Muscle of arm (tissue), 12 donors: ENCODE measurements around the gene PPDPF. TPM values are rescaled to one million over a fixed set of nuclear protein-coding genes. Genes with fewer than 3 reads are reported as not detected.
"Not testable (repeated sequence)": the region's sequence is repeated elsewhere in the genome, so short reads cannot be mapped to it uniquely, and the experiment has no call there.

Experiments used
- DNase-seq: peaks from one replicate; pipeline ENCODE4 v3.0.0-alpha.2; 2013
- polyA plus RNA-seq, 12 donors: library from polyadenylated mRNA; unstranded; fragments of 120-200 nt; gene quantifications; one replicate each; pipeline ENCODE4 v1.2.1, GENCODE V29; 2013; ENCODE audit not compliant: insufficient read length in 12 of 12

PPDPF gene
- polyA plus RNA-seq, 12 donors, result 125 to 1,559 (median 193) TPM

DNA sequence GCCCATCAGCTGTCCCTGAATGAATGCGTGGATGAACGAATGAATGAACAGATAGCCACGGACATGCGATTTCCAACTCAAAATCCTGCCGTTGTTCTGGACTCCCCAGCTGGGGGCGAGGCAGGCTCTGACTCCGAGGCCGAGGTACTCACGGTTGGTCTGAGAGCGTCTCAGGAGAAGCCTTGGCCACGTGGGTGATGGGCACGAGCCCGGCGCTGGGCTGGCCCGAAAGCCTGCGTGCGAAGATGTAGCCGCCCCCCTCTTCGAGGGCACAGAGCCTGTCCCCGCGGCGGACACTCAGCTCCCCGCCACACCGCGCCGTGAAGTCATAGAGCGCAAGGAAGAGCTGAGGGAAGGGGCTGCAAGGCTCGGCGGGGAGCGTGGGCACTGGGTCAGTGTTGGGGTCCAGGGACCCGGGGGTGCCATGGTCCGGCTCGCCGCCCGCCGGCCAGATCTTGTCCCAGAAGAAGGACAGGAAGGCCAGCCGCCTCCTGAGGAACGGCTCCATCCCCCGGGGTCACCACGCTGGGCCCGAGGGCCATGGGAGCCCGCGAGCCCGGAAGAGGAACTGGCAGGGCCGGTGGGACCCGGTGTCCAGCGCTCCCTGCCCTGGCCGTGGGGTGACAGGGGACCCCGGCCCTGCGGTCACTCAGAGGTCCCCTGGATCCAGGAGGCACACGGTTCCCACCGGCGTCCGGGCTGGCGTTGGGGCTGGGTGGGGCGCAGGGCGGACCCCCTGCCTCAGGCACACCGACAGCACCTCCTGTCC is 26.6 kb downstream of the PPDPF start:
- no peak for DNase-seq

DNA sequence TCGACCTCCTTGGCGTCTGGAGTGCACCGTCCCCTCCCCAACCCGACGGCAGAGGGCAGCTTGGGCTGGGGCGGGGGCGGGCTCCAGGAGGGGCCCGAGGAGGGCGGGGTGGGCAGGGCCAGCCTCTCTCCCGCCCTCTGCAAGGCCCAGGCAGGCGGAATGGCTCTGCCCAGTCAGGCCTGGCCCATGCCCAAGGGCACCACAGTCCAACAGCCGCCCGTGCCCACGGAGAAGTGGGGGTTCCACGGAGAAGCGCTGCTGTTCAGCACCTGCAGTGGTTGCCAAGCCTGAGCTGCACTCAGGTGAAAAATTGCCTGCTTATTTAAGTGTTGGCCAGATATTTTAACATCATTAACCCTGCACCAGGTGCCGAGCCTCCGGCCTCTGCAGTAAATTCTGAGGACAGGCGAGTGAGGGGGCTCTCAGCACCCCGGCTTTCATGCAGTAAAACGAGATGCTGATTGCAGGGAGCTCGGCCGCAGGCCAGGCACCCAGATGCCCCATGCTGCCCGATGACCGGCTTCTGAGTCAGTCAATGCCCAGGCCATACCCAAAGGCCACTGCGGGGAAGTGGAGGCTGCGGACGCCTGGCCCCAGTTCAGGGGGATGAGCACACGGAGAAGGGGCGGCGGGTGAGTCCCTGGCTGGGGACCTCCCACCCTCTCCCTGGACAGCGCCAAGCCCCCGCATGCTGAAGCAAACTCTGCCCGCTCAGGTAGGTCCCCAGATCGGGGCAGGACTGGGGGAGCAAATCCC is 27.3 kb downstream of the PPDPF start, which contains the start of gene SRMS:
Gene SRMS, minus strand, starts transcription at position 25 of the 756 bp plus-strand sequence. CDS start 286 bp downstream, outside the sequence.
- DNase-seq, result no peak

DNA sequence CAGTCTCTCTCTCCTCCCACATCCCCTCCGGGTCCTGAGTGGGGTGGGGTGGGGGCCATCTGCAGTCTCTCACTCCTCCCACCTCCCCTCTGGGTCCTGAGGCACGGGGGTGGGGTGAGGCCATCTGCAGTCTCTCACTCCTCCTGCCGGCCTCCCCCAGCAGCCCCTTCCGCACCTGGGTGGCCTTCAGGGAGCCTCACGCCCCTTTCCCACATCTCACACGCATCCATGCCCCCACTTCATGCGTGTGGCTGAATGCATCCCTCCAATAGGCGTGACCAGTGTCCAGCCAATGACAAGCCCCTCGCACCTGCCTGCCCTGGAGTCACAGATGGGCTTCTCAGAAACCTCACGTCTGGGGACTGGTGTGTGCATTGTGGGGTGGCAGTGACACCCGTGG is 28.0 kb downstream of the PPDPF start:
- no peak for DNase-seq

DNA sequence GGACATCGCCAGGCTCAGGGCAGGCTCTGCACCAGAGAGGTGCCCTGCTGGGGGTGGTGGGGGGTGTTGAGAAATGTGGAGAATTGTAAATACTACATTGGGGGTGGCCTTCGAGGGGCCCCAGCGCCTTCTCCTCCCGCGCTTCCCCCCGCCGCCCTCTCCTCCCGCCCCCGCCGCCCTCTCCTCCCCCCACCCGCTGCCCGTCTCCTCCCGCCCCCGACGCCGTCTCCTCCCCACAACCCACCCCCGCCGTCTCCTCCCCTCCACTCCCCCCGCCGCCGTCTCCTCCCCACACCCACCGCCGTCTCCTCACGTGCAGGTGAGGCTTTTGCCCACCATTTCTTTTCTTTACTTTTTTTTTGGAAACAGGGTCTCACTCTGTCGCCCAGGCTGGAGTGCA is 28.5 kb downstream of the PPDPF start:
- no peak for DNase-seq

DNA sequence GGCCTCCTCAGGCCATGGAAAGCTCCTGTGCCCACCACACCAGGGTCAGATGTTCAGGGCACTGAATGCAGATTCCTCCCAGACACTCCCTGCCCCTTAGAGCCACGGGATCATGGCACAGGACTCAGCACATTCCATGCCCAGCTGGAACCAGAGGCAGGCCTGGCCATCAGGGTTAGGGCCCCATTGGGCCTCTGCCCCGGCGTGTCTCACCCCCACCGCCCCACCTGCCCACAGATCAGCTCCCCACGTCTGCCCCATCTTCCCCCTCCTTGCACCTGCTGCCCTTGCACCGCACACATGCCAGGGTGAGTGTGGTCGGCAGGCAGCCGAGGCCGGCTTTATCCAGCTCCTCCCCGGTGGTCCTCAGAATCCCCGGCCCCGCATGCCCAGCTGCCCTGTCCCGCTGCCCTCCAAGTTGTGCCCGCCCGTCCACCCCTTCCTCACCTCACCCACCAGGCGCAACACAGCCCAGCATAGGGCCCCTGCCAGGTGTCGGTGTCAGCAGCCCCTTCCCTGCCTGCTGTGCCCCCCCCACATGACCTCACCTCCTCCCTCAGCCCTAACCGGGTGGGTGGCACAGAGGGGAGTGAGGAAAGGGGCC is 29.2 kb downstream of the PPDPF start:
- no peak for DNase-seq

DNA sequence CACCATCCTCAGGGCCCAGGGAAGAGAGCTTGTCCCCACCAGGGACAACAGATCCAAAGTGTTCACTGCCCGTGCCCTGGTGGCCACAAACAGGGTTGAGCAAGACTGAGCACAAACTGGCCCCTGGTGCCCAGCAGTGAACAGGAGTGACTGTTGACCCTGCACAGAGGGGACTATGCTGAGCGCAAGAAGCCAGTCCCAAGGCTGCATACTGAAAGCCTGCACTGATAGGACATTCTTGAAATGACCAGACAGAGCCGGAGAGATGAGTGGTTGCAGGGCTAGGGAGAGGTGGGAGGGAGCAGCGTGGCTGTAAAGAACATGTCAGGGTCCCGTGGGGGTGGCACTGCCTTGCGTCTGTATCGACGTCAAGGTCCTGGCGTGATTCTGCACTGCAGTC is 30.5 kb downstream of the PPDPF start:
- DNase-seq, result no peak

DNA sequence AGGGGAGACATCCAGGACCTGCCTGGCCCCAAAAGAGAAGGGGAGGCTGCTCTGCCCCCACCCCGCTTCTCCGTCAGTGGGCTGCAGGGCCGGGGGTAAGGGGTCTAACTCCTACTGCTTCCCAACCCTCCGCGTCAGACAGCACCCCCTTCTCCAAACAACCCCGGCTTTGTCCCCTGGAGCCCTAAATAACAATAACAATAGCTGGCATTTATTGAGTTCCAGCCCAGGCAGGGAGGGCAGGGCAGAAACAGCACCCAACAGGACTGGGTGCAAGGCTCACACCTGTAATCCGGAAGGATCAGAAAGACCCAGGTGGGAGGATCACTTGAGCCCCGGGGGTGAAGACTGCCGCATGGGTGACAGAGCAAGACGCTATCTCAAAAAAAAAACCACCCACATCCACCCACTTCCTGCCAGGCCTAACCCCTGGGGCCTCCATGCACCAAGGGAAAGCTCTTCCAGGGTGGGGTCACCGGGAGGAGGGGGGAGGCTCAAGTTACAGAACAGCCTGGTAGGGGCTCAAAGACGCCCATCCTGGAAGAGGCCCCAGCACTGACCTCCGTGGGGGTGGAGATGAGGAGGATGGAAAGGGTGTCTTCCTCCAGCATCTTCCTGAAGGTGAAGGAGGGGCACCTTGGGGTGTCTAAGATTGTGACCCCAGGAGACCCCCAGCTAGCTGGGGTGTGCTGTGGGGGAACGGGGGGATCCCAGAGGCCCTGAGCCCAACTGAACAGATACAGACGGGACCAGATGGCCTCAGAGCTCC is 32.1 kb downstream of the PPDPF start:
- DNase-seq, result no peak

DNA sequence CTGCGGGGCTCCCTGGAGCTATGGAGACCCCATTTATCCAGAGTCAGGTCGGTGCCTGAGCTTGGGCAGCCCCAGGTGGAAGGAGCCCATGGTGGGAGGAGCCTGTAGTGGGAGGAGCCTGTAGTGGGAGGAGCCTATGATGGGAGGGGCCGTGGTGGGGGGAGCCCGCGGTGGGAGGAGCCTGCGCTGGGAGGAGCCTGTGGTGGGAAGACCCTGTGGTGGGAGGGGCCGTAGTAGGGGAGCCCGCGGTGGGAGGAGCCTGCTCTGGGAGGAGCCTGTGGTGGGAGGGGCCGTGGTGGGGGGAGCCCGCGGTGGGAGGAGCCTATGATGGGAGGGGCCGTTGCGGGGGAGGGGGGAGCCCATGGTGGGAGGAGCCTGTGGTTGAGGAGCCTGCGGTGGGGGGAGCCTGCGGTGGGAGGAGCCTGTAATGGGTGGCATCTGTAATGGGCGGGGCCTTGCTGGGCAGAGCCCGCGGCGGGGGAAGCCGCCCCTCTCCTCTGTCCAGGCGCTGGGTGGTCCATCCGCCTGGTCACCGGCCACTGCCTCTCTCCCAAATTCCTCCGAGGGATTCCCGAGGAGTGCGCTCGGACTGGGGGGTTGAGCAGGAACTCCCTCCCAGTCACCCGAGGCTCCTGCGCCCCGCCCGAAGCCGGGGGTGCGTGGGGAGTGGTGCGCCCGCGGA is 32.8 kb downstream of the PPDPF start:
- peak; percentile 45 for DNase-seq

DNA sequence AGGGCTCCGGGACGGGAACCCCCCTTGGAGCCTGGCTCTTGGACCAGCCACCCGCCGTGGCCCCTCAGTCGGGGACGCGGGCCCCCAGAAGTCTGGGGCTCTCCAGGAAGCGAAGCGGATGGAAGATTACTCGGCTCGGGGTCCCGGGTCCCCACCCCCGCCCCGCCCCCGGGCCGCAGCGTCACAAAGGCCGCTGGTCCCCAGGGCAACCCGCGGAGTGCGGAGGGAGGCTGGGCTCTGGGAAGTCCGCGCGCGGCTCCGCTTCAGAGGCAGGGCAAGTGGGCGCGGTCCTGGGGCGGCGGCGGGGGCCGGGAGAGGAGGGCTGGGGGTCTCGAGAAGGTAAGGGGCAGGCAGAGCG is 33.3 kb downstream of the PPDPF start, which contains the start of gene FNDC11:
Gene FNDC11, plus strand, starts transcription at position 227 of the 358 bp plus-strand sequence. CDS start 1,505 bp downstream, outside the sequence.
- DNase-seq, result no peak

DNA sequence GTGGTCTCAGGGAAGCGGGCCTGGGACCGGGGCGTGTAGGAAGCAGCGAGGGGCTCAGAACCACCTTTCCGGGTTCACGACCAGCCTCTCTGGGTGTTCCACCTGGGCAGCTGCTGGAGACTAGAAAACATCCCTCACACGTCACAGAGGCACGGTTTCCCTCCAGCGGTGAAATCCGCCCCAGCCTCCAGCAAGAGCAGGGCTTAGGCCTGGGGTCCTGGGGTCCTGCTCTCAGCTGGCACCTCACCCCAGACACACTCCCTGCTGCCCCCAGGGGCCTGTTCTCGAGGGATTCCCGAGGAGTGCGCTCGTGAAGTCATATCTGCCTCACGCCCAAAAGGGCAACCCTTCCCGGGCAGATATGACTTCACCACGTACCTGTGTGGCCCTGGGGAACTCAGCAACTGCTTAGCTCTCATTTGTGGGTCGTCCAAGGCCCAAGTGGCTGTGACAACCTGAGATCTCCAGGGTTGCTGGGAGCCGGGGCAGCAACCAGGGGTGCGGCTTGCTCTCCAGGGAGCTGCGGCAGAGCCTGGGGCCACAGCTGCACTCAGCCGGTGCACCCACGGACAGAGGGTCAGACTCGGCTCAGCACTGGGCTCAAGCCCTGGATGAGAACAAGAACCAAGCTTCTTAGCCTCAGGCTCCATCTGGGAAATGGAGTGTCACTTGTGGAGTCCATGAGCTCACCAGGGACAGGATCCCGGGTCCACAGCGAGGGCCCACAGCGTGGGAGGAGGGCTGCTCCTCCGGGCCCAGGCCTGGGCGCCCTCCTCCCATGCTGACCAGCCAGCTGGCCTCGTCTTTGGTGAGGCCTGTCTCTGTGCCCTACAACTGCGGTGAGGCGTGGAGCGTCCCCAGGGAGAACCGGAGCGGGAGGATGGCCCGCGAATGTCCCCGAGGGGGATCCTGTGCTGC is 34.1 kb downstream of the PPDPF start:
- DNase-seq, result no peak

DNA sequence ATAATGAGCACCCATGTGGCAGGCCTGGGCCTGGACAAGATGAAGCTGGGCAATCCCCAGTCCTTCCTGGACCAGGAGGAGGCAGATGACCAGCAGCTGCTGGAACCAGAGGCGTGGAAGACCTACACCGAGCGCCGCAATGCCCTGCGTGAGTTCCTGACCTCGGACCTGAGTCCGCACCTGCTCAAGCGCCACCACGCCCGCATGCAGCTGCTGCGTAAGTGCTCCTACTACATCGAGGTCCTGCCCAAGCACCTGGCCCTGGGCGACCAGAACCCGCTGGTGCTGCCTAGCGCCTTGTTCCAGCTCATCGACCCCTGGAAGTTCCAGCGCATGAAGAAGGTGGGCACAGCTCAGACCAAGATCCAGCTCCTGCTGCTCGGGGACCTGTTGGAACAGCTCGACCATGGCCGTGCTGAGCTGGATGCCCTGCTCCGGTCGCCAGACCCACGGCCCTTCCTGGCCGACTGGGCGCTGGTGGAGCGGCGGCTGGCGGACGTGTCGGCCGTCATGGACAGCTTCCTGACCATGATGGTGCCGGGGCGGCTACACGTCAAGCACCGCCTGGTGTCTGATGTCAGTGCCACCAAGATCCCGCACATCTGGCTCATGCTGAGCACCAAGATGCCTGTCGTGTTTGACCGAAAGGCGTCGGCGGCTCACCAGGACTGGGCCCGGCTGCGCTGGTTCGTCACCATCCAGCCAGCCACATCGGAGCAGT is 35.3 kb downstream of the PPDPF start:
- DNase-seq, result no peak

DNA sequence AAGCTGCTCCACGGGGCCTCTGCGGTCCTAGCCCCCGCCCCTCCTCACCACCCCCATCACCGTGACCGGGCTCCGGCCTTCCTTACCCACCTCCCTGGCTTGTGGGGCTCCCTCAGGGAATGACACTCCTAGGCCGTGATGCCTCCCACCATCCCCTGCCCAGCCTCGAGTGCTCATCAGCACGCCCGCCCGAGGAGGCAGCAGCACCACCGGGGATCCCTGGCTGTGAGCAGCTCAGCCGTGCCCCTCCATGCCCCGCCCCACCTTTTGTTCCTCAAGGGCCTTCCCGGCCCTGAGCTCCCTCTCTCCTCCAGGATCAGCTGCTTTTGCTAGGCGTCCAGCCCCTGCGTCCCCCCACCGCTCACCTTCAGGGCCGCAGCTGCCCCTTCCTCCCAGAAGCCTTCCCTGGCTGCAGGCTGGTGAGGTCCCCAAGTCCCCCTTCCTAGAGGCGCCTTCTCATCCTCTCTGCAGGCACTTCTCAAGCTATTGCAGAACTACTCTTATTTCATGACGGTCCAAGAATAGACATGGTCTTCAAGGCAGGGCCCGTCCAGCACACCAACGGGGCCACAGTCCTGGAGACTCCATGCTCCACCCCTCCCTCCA is 36.4 kb downstream of the PPDPF start:
- DNase-seq, result no peak

DNA sequence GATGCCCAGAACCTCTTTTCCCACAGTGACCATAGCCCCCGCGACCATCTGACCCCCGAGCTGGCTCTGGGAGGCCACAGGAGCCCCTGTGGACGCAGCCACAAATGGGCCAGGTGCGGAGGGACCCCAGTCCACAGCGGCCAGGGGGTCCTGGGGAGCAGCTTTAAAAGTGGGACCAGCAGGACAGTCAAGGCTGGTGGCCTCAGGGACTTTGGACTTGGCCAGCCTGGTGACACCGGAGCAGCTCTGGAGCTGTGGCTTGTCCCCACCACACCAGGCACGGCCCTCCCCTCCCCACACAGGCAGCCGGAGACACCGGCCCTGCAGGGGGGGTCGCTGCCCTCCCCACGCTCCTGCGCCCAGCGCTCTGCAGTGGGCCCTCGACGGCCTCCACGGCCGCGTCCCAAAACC is 36.9 kb downstream of the PPDPF start:
- no peak for DNase-seq

DNA sequence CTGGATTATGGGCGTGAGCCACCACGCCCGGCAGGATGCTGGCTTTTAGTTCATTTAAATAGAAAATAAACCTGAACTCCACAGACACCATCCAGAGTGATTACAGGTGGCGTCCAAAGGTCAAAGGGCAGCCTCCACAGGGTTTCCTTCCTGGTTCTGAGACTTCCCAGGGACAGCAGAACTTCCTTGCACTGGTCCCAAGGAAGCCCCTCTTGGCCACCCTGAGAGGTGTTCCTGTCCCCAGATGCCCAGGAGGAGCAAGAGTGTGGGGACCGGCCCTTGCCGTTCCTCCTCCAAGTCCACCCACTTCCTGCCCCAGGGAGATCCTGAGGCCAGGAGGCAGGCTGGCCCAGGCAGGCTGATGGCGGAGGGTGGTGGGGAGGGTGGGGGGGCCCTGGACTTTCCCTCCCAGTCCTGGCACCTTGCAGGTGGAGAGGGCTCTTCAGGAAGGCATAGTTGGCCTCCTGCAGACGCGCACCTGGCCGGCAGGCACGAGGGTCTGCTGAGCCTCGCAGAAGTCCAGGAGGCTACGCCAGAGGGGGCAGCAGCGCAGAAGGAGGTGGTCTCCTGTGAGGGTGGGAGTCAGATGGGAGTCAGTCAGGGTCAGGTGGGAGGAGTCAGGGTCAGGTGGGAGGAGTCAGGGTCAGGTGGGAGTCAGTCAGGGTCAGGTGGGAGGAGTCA is 38.4 kb downstream of the PPDPF start:
- no peak for DNase-seq

DNA sequence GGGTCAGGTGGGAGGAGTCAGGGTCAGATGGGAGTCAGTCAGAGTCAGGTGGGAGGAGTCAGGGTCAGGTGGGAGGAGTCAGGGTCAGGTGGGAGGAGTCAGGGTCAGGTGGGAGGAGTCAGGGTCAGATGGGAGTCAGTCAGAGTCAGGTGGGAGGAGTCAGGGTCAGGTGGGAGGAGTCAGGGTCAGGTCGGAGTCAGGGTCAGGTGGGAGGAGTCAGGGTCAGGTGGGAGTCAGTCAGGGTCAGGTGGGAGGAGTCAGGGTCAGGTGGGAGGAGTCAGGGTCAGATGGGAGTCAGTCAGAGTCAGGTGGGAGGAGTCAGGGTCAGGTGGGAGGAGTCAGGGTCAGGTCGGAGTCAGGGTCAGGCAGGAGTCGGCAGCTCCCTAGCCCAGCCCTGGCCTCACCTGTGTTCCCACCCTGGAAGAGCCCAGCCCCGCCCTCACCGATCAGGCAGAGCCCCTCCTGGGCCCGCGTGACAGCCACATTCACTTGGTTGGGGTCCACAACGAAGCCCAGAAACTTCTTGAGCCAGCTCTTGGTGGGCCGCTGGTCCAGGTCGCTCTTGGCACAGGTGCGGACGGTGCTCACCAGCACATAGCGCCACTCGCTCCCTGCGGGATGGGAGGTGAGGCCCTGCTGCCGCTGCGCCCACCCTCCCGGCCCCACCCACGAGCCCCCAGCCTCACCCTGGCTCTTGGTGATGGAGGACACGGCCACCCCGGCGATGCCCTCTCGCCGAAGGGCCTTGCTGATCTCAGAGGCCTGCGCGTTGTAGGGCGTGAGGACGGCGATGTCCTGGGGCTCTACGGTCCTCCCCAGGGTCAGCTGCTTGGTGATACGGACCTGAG is 39.1 kb downstream of the PPDPF start:
- not testable (repeated sequence) for DNase-seq

DNA sequence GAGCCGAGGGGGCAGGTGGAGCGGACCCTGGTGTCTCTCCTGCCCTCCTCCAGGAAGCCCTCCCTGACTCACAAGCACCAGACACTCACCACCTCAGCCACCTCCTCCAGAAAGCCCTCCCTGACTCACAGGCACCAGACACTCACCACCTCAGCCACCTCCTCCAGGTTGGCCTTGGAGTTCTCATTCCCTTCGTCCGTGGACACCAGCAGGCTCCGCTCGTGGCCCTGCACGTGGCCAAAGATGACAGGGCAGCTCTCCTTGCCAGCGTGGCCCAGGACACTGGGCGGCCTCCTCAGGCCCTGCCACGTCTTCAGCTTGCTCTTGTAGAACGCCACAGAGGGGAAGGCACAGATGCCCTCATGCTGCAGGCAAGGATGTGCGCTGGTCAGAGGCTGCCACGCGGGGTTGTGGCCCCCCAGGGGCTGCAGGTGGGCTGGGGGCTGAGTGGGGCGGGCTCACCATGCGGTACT is 39.8 kb downstream of the PPDPF start:
- no peak for DNase-seq
